ENCODE measurements around the gene C15orf61. TPM values are rescaled to one million over a fixed set of nuclear protein-coding genes. Genes with fewer than 3 reads are reported as not detected.

Gene C15orf61
- total and polyA plus RNA-seq, 2 experiments from 2014 or later = 6.8 to 7.2 TPM

- Histone ChIP-seq H3K27me3 (no peaks in the 10 kb centered on the region), H3K9me3 (ENCODE audit: low read depth) (no peaks in the 10 kb centered on the region), H3K4me1 (ENCODE audit: low read depth) (no peaks in the 10 kb centered on the region), H3K4me3 (no peak overlapping the region), H3K27ac (no peak overlapping the region), H3K36me3 (no peaks in the 10 kb centered on the region)
- DNase-seq (ENCODE audit: low read depth in 1 of 2, low spot score in 1 of 2) = no peak
- no peak for TF ChIP-seq CTCF (IDR thresholded peaks at IDR 0.05; ENCODE audit: low read depth, low read length)
Observed at GRCh38 chr15:67559576-67559975, 38.6 kb downstream of the C15orf61 start.

DNA sequence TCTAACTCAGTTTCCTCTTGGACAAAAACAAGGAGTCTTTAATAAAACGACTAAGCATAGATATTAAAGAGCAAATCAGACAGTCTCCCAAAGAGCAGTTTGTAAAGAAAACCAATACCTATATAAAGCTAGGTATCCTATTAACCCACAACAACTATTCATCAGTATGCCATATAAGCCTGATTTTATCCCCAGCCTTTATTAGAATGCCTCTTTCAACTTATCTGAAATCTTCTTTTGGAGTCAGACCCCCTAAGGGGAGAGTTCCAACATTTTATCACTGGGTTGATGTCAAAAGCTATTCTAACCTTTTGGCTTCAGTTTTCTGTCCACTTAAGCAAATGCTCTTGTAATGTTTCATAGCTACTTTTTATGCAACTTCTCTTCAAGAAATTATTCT lies 39.4 kb downstream of the C15orf61 start:
- H3K27me3 ChIP-seq = no peaks in the 10 kb centered on the region
- H3K36me3 ChIP-seq = no peaks in the 10 kb centered on the region
- no peak overlapping the region for H3K4me3 ChIP-seq
- no peaks in the 10 kb centered on the region for H3K4me1 ChIP-seq (ENCODE audit: low read depth)
- no peaks in the 10 kb centered on the region for H3K9me3 ChIP-seq (ENCODE audit: low read depth)
- DNase-seq (ENCODE audit: low read depth in 1 of 2, low spot score in 1 of 2) = no peak
- no peak for TF ChIP-seq CTCF (IDR thresholded peaks at IDR 0.05; ENCODE audit: low read depth, low read length)
- H3K27ac ChIP-seq = no peak overlapping the region

- TF ChIP-seq CTCF (IDR thresholded peaks at IDR 0.05; ENCODE audit: low read depth, low read length) = no peak
- H3K27me3 ChIP-seq = no peaks in the 10 kb centered on the region
- H3K9me3 ChIP-seq (ENCODE audit: low read depth) = no peaks in the 10 kb centered on the region
- no peaks in the 10 kb centered on the region for H3K36me3 ChIP-seq
- no peak overlapping the region for H3K4me3 ChIP-seq
- no peaks in the 10 kb centered on the region for H3K4me1 ChIP-seq (ENCODE audit: low read depth)
- no peak for DNase-seq (ENCODE audit: low read depth in 1 of 2, low spot score in 1 of 2)
- H3K27ac ChIP-seq = no peak overlapping the region
Observed at GRCh38 chr15:67563092-67563491, 42.2 kb downstream of the C15orf61 start.

GRCh38 chr15:67564021-67564967 lies 43.4 kb downstream of the C15orf61 start:
- no peaks in the 10 kb centered on the region for H3K9me3 ChIP-seq (ENCODE audit: low read depth)
- H3K27me3 ChIP-seq = no peaks in the 10 kb centered on the region
- TF ChIP-seq CTCF (IDR thresholded peaks at IDR 0.05; ENCODE audit: low read depth, low read length) = no peak
- no peaks in the 10 kb centered on the region for H3K36me3 ChIP-seq
- H3K4me1 ChIP-seq (ENCODE audit: low read depth) = no peaks in the 10 kb centered on the region
- H3K4me3 ChIP-seq = no peak overlapping the region
- H3K27ac ChIP-seq = no peak overlapping the region
- DNase-seq (ENCODE audit: low read depth in 1 of 2, low spot score in 1 of 2) = no peak

GRCh38 chr15:67564968-67565345 lies 44.0 kb downstream of the C15orf61 start:
- H3K36me3 ChIP-seq = no peaks in the 10 kb centered on the region
- no peak overlapping the region for H3K27ac ChIP-seq
- DNase-seq (ENCODE audit: low read depth in 1 of 2, low spot score in 1 of 2) = peak in 1 of 2 donors; percentile 30

More at GRCh38 chr15:67564968-67565345, 44.0 kb downstream of the C15orf61 start:
- no peak for TF ChIP-seq CTCF (IDR thresholded peaks at IDR 0.05; ENCODE audit: low read depth, low read length)
- no peaks in the 10 kb centered on the region for H3K4me1 ChIP-seq (ENCODE audit: low read depth)
- H3K4me3 ChIP-seq = no peak overlapping the region
- H3K27me3 ChIP-seq = no peaks in the 10 kb centered on the region
- no peaks in the 10 kb centered on the region for H3K9me3 ChIP-seq (ENCODE audit: low read depth)

Data from cardiac muscle cell (in vitro differentiated cells and primary cell).